NCI-H1694 (cell line): Measurements from ENCODE around the gene DLG1.
"Not testable (repeated sequence)": the region's sequence is repeated elsewhere in the genome, so short reads cannot be mapped to it uniquely, and the experiment has no call there.

ENCODE experiments used
- DNase-seq: peaks from one replicate; lab custom pipeline; 2025; lab: John Stamatoyannopoulos, UW

Gene DLG1

GRCh38 chr3:197209366-197210260, 88.8 kb downstream of the DLG1 start:
- no peak for DNase-seq

- DNase-seq, result no peak
Observed at GRCh38 chr3:197206913-197207312, 91.5 kb downstream of the DLG1 start.

- no peak for DNase-seq
Observed at GRCh38 chr3:197205675-197206074, 92.7 kb downstream of the DLG1 start.

- no peak for DNase-seq
Observed at GRCh38 chr3:197205265-197205664, 93.1 kb downstream of the DLG1 start.

- no peak for DNase-seq
Observed at GRCh38 chr3:197204736-197205135, 93.7 kb downstream of the DLG1 start.

- DNase-seq, result no peak
Observed at GRCh38 chr3:197203714-197204146, 94.7 kb downstream of the DLG1 start.

GRCh38 chr3:197202694-197203093, 95.7 kb downstream of the DLG1 start:
- no peak for DNase-seq

GRCh38 chr3:197201791-197202452, 96.5 kb downstream of the DLG1 start:
- DNase-seq, result no peak

- DNase-seq, result not testable (repeated sequence)
Observed at GRCh38 chr3:197200856-197201255, 97.6 kb downstream of the DLG1 start.

- no peak for DNase-seq
Observed at GRCh38 chr3:197197334-197197733, 101.1 kb downstream of the DLG1 start.

GRCh38 chr3:197196192-197196591, 102.2 kb downstream of the DLG1 start:
- DNase-seq, result no peak

GRCh38 chr3:197195326-197195725, 103.1 kb downstream of the DLG1 start:
- no peak for DNase-seq

- DNase-seq, result not testable (repeated sequence)
Observed at GRCh38 chr3:197193759-197194158, 104.7 kb downstream of the DLG1 start.

GRCh38 chr3:197191897-197192296, 106.5 kb downstream of the DLG1 start:
- no peak for DNase-seq

- DNase-seq, result no peak
Observed at GRCh38 chr3:197189623-197190022, 108.8 kb downstream of the DLG1 start.

- DNase-seq, result no peak
Observed at GRCh38 chr3:197188963-197189362, 109.4 kb downstream of the DLG1 start.

- peak; percentile 88 for DNase-seq
Observed at GRCh38 chr3:197186887-197187588, 111.4 kb downstream of the DLG1 start.

GRCh38 chr3:197183582-197183981, 114.8 kb downstream of the DLG1 start:
- no peak for DNase-seq

GRCh38 chr3:197181741-197182140, 116.7 kb downstream of the DLG1 start:
- DNase-seq, result no peak

GRCh38 chr3:197178998-197179397, 119.4 kb downstream of the DLG1 start:
- no peak for DNase-seq

- no peak for DNase-seq
Observed at GRCh38 chr3:197175503-197175902, 122.9 kb downstream of the DLG1 start.

- DNase-seq, result no peak
Observed at GRCh38 chr3:197174927-197175326, 123.5 kb downstream of the DLG1 start.

- no peak for DNase-seq
Observed at GRCh38 chr3:197173620-197174019, 124.8 kb downstream of the DLG1 start.
